CD4-positive, alpha-beta T cell (primary cell): ENCODE data around the gene FBXW12. TPM values are rescaled to one million over a fixed set of nuclear protein-coding genes. Genes with fewer than 3 reads are reported as not detected.

ENCODE experiments used
- ATAC-seq: fragments of 200-7000 bp; cut with Tn5 transposase; one replicate; pipeline ENCODE4 v1.10.0; 2022; ENCODE audit warnings: mild to moderate bottlenecking; ENCODE audit not compliant: poor library complexity
- CTCF ChIA-PET: fragments of 350-600 bp; sonication (Branson Sonifier 250); formaldehyde crosslinking; loops from one replicate; lab custom pipeline; 2021; ENCODE audit warnings: antibody characterized with exemption, inconsistent platforms; lab: Charles Lee
- POLR2A ChIA-PET: fragments of 350-600 bp; sonication (Branson Sonifier 250); formaldehyde crosslinking; loops from one replicate; lab custom pipeline; 2021; ENCODE audit warnings: antibody characterized with exemption, inconsistent platforms; lab: Charles Lee
- DNase-seq, 14 experiments: peaks; one replicate each; pipeline ENCODE4 v3.0.0-alpha.2; 2013 to 2020; ENCODE audit warnings: mixed read lengths in 2 of 14
- H3K27ac ChIP-seq, 2 donors: one replicate each; pipeline versions ENCODE4 v1.5.1 to v1.7.0; 2013; ENCODE audit warnings: low read length in 2 of 2, low read depth in 1 of 2, mild to moderate bottlenecking in 1 of 2
- H3K27me3 ChIP-seq, 2 experiments: 1 replicate in 1 of 2; 2 replicates in 1 of 2; pipeline versions ENCODE4 v1.6.1 to v1.7.0; 2013; ENCODE audit warnings: low read length in 2 of 2, control low read depth in 1 of 2, mild to moderate bottlenecking in 1 of 2, moderate library complexity in 1 of 2; ENCODE audit not compliant: insufficient read depth in 2 of 2, control insufficient read depth in 1 of 2
- H3K36me3 ChIP-seq: one replicate; pipeline ENCODE4 v1.6.1; 2013; ENCODE audit warnings: low read length, control low read depth; ENCODE audit not compliant: insufficient read depth
- H3K4me1 ChIP-seq: one replicate; pipeline ENCODE4 v1.6.1; 2013; ENCODE audit warnings: low read length, control low read depth; ENCODE audit not compliant: insufficient read depth
- H3K4me3 ChIP-seq: one replicate; pipeline ENCODE4 v1.5.1; 2013; ENCODE audit warnings: mild to moderate bottlenecking, low read length, moderate library complexity
- H3K9me3 ChIP-seq, 2 experiments: 1 replicate in 1 of 2; 2 replicates in 1 of 2; pipeline versions ENCODE4 v1.6.1 to v1.7.0; 2013; ENCODE audit warnings: low read length in 2 of 2, mild to moderate bottlenecking in 2 of 2, control low read depth in 1 of 2, moderate library complexity in 1 of 2; ENCODE audit not compliant: control insufficient read depth in 1 of 2, insufficient read depth in 1 of 2
- H3K27ac Mint-ChIP-seq: one replicate; pipeline ENCODE4 v1.8.0; 2020; ENCODE audit warnings: mixed read lengths
- H3K27me3 Mint-ChIP-seq: one replicate; pipeline ENCODE4 v1.8.0; 2021; ENCODE audit warnings: mixed read lengths
- H3K36me3 Mint-ChIP-seq: one replicate; pipeline ENCODE4 v1.8.0; 2021; ENCODE audit warnings: low read depth, mixed read lengths
- H3K4me1 Mint-ChIP-seq: one replicate; pipeline ENCODE4 v1.8.0; 2021; ENCODE audit warnings: low read depth, mixed read lengths
- H3K4me3 Mint-ChIP-seq: one replicate; pipeline ENCODE4 v1.8.0; 2020; ENCODE audit warnings: mild to moderate bottlenecking, mixed read lengths
- H3K9me3 Mint-ChIP-seq: one replicate; pipeline ENCODE4 v1.8.0; 2020; ENCODE audit warnings: mixed read lengths
- intact Hi-C, 2 experiments: fragments of 100-400 bp; cut with DNase I in 1 of 2; cut with micrococcal nuclease in 1 of 2; formaldehyde crosslinking; loops; one replicate each; pipeline versions ENCODE4 v1.15.1 to v1.9.0; 2023 to 2025; cut with DNase I, micrococcal nuclease
- total RNA-seq, 174 experiments: library from RNA in 2 of 174; stranded (reverse) in 2 of 174; gene quantifications; one replicate each; pipeline ENCODE4 v1.2.3 and lab custom pipeline; 2021 to 2026
- TF ChIP-seq, protein P1 (sequence below): fragments of 200-600 bp; IDR thresholded peaks from one replicate; pipeline ENCODE4 v1.8.0; 2022; ENCODE audit warnings: antibody characterized with exemption, mild to moderate bottlenecking

The FBXW12 gene
- total RNA-seq, 2 experiments from 2014 or later, result not detected

DNA sequence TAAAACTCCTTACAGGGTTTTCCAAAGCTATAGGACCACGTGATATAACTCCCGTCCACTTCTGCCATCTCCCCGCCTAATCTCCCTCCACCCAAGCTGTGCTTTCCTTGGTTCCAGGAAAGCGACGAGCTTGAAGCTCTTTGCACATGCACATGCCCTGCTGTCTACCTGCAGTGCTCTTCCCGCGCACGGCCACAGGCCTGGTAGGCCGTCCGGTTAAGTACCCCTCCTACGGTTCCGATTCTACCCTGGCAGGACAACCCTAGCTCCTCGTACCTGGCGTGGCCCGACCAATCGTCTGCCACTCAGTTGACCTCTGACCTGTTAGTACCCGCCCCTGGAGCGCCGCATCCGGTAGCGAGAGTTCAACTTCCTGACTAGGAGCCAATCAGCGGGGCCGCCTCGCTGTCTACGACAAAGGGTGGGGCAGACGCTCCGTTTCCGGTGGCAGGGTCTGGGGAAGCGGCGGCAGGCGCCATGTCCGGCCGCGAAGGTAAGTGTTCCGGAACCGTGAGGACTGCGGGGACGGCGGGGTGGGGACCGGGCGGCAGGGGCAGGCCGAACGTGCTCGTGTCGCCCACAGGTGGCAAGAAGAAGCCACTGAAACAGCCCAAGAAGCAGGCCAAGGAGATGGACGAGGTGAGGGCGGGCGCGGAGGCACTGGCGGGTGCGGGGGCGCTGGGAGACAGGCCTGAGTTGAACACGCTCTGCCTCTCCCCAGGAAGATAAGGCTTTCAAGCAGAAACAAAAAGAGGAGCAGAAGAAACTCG is 68.0 kb downstream of the FBXW12 start, which contains the start of the genes CCDC51 and TMA7:
CCDC51 (minus strand) TSS at position 300 of the 770 bp plus-strand sequence. CDS start 4,991 bp downstream, outside the sequence.
TMA7 (plus strand) TSS at position 438 of the 770 bp plus-strand sequence; CDS start at position 478, 40 bp downstream.
- no peaks in the 10 kb centered on the region for H3K9me3 Mint-ChIP-seq
- ATAC-seq (peak; percentile 91), DNase-seq (peak; percentile 95 to 99 (median 98))
- peaks cover 47% of the 10 kb centered on the region for H3K36me3 Mint-ChIP-seq
- peaks cover 52% of the 10 kb centered on the region for H3K4me1 Mint-ChIP-seq
- no peaks in the 10 kb centered on the region for H3K27me3 Mint-ChIP-seq
- POLR2A ChIA-PET, result interaction anchor here (0.6 to 2.8 kb wide), 28 partner anchors 8 to 277 kb away, joined by 3 to 55 read pairs (median 6); partner anchors contain the start of genes IP6K2, NME6, PFKFB4 and PLXNB1
- TF ChIP-seq, protein P1, sequence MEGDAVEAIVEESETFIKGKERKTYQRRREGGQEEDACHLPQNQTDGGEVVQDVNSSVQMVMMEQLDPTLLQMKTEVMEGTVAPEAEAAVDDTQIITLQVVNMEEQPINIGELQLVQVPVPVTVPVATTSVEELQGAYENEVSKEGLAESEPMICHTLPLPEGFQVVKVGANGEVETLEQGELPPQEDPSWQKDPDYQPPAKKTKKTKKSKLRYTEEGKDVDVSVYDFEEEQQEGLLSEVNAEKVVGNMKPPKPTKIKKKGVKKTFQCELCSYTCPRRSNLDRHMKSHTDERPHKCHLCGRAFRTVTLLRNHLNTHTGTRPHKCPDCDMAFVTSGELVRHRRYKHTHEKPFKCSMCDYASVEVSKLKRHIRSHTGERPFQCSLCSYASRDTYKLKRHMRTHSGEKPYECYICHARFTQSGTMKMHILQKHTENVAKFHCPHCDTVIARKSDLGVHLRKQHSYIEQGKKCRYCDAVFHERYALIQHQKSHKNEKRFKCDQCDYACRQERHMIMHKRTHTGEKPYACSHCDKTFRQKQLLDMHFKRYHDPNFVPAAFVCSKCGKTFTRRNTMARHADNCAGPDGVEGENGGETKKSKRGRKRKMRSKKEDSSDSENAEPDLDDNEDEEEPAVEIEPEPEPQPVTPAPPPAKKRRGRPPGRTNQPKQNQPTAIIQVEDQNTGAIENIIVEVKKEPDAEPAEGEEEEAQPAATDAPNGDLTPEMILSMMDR, result no peak
- intact Hi-C loops, result loop anchor here (1.0 to 5.0 kb wide), 6 partner anchors 33 to 658 kb away; partner anchors contain the start of gene SMARCC1 (in 1 of the 2)
- no peaks in the 10 kb centered on the region for H3K27me3 ChIP-seq
- H3K27ac ChIP-seq, result peak within 1 kb of the TSS; percentile 88 to 94
- H3K9me3 ChIP-seq, result no peaks in the 10 kb centered on the region
- peaks cover 29% of the 10 kb centered on the region for H3K36me3 ChIP-seq
- CTCF ChIA-PET, result interaction anchor here (0.8 to 2.2 kb wide), 13 partner anchors 18 to 199 kb away, joined by 3 to 16 read pairs (median 4); partner anchors contain the start of gene ZNF589
- H3K4me3 Mint-ChIP-seq, result peak within 1 kb of the TSS; percentile 96
- H3K4me3 ChIP-seq, result peak within 1 kb of the TSS; percentile 57
- peaks cover 44% of the 10 kb centered on the region for H3K4me1 ChIP-seq
- no peak within 1 kb of the TSS for H3K27ac Mint-ChIP-seq

DNA sequence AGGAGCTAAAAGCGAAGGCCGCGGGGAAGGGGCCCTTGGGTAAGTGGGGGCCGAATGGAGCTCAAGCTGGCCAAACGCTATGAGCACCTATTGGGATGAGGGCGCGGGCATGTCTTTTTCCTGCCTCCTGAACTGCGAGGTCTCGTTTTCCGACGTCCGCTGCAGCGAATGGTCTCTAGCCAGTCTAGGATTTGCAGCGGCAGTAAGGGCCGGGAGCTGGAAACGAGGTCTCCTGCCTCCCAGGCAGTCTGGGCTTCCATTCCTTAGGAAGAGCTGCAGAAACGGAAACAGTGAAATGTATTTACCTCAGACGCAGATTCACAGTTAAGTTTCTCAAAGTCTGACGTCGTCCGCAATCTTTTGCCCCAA is 68.6 kb downstream of the FBXW12 start:
- H3K27ac Mint-ChIP-seq, result no peak overlapping the region

DNA sequence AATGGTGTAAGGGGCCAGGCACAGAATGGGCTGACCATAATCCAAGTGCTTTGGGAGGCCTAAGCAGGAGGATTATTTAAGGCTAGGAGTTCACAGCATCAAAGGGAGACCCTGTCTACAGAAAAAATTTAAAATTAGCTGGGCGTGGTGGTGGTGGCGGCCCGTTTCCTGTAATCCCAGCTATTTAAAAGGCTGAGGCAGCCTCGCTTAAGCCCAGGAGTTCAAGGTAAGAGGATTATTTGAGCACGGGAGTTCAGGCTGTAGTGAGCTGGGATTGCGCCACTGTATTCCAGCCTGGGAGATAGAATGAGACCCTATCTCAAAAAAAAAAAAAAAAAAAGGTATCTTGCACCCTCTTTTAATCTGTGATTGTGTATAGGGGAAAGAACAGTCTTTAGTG is 69.9 kb downstream of the FBXW12 start:
- no peak overlapping the region for H3K4me3 ChIP-seq
- no peaks in the 10 kb centered on the region for H3K27me3 ChIP-seq
- no peaks in the 10 kb centered on the region for H3K27me3 Mint-ChIP-seq
- ChIA-PET CTCF (no interaction called here), POLR2A (interaction anchor here (2.8 kb wide), 1 partner anchor 31 kb away, joined by 55 read pairs; no protein-coding TSS in a partner anchor)
- DNase-seq (no peak), ATAC-seq (no peak)
- H3K36me3 Mint-ChIP-seq, result peaks cover 61% of the 10 kb centered on the region
- intact Hi-C loops, result no loop called here
- H3K4me1 Mint-ChIP-seq, result peaks cover 68% of the 10 kb centered on the region
- peak overlapping the region; percentile 96 for H3K4me3 Mint-ChIP-seq
- peak overlapping the region; percentile 37 to 43 for H3K27ac ChIP-seq
- H3K9me3 Mint-ChIP-seq, result no peaks in the 10 kb centered on the region
- no peaks in the 10 kb centered on the region for H3K9me3 ChIP-seq
- peaks cover 29% of the 10 kb centered on the region for H3K36me3 ChIP-seq
- TF ChIP-seq, protein P1, result no peak
- peaks cover 43% of the 10 kb centered on the region for H3K4me1 ChIP-seq
- no peak overlapping the region for H3K27ac Mint-ChIP-seq

More for the DNA sequence above, 68.6 kb downstream of the FBXW12 start:
- TF ChIP-seq, protein P1, result no peak
- Mint-ChIP-seq H3K36me3 (peaks cover 50% of the 10 kb centered on the region), H3K4me3 (peak overlapping the region; percentile 96), H3K4me1 (peaks cover 57% of the 10 kb centered on the region), H3K27me3 (no peaks in the 10 kb centered on the region), H3K9me3 (no peaks in the 10 kb centered on the region)
- Histone ChIP-seq H3K27me3 (no peaks in the 10 kb centered on the region), H3K4me1 (peaks cover 44% of the 10 kb centered on the region), H3K27ac (peak overlapping the region; percentile 88 to 94), H3K9me3 (no peaks in the 10 kb centered on the region), H3K36me3 (peaks cover 29% of the 10 kb centered on the region), H3K4me3 (peak overlapping the region; percentile 57)
- intact Hi-C loops, result loop anchor here in 1 of 2 experiments (1.0 kb wide), 2 partner anchors 33 to 67 kb away; no protein-coding TSS in a partner anchor
- DNase-seq (peak in 4 of 14 experiments; percentile 21 to 51 (median 40)), ATAC-seq (peak; percentile 8)
- ChIA-PET POLR2A (interaction anchor here (0.6 to 2.8 kb wide), 21 partner anchors 8 to 498 kb away, joined by 3 to 55 read pairs (median 8); partner anchors contain the start of genes IP6K2, PFKFB4, PLXNB1 and SHISA5), CTCF (interaction anchor here (0.9 to 2.2 kb wide), 7 partner anchors 18 to 118 kb away, joined by 3 to 16 read pairs (median 3); no protein-coding TSS in a partner anchor)

Other genes starting within 250 kb of the FBXW12 start
- under 1 TPM in 1 of 2 experiments, not detected in 1; 0.14 TPM for gene CDC25A, start 183.8 kb upstream of the FBXW12 start, total RNA-seq
- gene CAMP, start 148.7 kb upstream of the FBXW12 start, total RNA-seq, result not detected
- gene ZNF589, start 131.1 kb upstream of the FBXW12 start, total RNA-seq, result 10 to 100 TPM; 18.3 to 20.5 TPM
- gene NME6, start 70.9 kb upstream of the FBXW12 start, total RNA-seq, result 1 to 10 TPM; 7.5 to 8.7 TPM
- not detected for gene SPINK8, start 38.6 kb upstream of the FBXW12 start, total RNA-seq
- gene PLXNB1, start 57.9 kb downstream of the FBXW12 start, total RNA-seq, result 1 to 10 TPM; 1.1 to 2.0 TPM
- gene CCDC51, start 67.9 kb downstream of the FBXW12 start, total RNA-seq, result 1 to 10 TPM; 5.5 to 5.8 TPM
- gene TMA7, start 68.0 kb downstream of the FBXW12 start, total RNA-seq, result 100 to 1,000 TPM; 289 to 297 TPM
- 10 to 100 TPM in 1 of 2 experiments, 1 to 10 TPM in 1; 8.8 to 10.3 TPM for gene ATRIP, start 74.5 kb downstream of the FBXW12 start, total RNA-seq
- gene SHISA5, start 132.0 kb downstream of the FBXW12 start, total RNA-seq, result 100 to 1,000 TPM; 102 to 109 TPM
- gene PFKFB4, start 184.6 kb downstream of the FBXW12 start, total RNA-seq, result 1 to 10 TPM in 1 of 2 experiments, under 1 TPM in 1; 0.98 to 2.5 TPM
- not detected for gene UCN2, start 191.6 kb downstream of the FBXW12 start, total RNA-seq
- gene COL7A1, start 223.1 kb downstream of the FBXW12 start, total RNA-seq, result under 1 TPM; 0.73 to 0.93 TPM
- gene UQCRC1, start 237.4 kb downstream of the FBXW12 start, total RNA-seq, result 10 to 100 TPM; 74.1 to 75.5 TPM
- not detected for gene TMEM89, start 249.6 kb downstream of the FBXW12 start, total RNA-seq